Renal cortex interstitium (tissue), 3 donors: Measurements from ENCODE around the gene PRMT2. TPM values are rescaled to one million over a fixed set of nuclear protein-coding genes. Genes with fewer than 3 reads are reported as not detected.

Source experiments
- polyA plus RNA-seq, 3 donors: library from polyadenylated mRNA; unstranded; fragments of 120-200 nt; gene quantifications; one replicate each; pipeline ENCODE4 v1.2.1, GENCODE V29; 2013; ENCODE audit not compliant: insufficient read length in 3 of 3

PRMT2 gene
- polyA plus RNA-seq, 3 donors: 119 to 132 (median 122) TPM

Other genes with a start within 250 kb of the PRMT2 start
- 10 to 100 TPM; 29.4 to 52.3 (median 33.3) TPM for gene DIP2A, start 176.8 kb upstream of the PRMT2 start, polyA plus RNA-seq
- 1 to 10 TPM; 1.2 to 3.5 (median 1.7) TPM for gene S100B, start 30.6 kb upstream of the PRMT2 start, polyA plus RNA-seq